GM20000 (cell line): ENCODE results near the gene LGALS7B.
"Not testable (repeated sequence)": the region's sequence is repeated elsewhere in the genome, so short reads cannot be mapped to it uniquely, and the experiment has no call there.

Experiments used
- DNase-seq: peaks from one replicate; pipeline ENCODE4 v3.0.0; 2012; ENCODE audit warnings: low spot score
- CTCF ChIP-seq: IDR thresholded peaks from 2 replicates; pipeline ENCODE4 v1.5.1; 2012; ENCODE audit warnings: mild to moderate bottlenecking, control low read depth; ENCODE audit errors: extremely low read depth, missing control alignments

Gene LGALS7B

GRCh38 chr19:38774181-38774950 lies 14.6 kb upstream of the LGALS7B start:
- no peak for DNase-seq
- TF ChIP-seq CTCF: no peak

- DNase-seq: no peak
- TF ChIP-seq CTCF: no peak
These were observed 10.3 kb upstream of the LGALS7B start for GRCh38 chr19:38778733-38779132.

- DNase-seq: no peak
- TF ChIP-seq CTCF: no peak
These were observed 8.6 kb upstream of the LGALS7B start for GRCh38 chr19:38780443-38780842.

- no peak for DNase-seq
- no peak for TF ChIP-seq CTCF
These were observed 7.9 kb upstream of the LGALS7B start for GRCh38 chr19:38781058-38781457.

GRCh38 chr19:38782212-38782611 lies 6.8 kb upstream of the LGALS7B start:
- DNase-seq: not testable (repeated sequence)

- DNase-seq: no peak
- TF ChIP-seq CTCF: no peak
These were observed 4.8 kb upstream of the LGALS7B start for GRCh38 chr19:38784224-38784623.

GRCh38 chr19:38785187-38785699 lies 3.8 kb upstream of the LGALS7B start:
- no peak for DNase-seq
- TF ChIP-seq CTCF: no peak

GRCh38 chr19:38786061-38786460 lies 2.9 kb upstream of the LGALS7B start:
- DNase-seq: not testable (repeated sequence)
